GM21786 (cell line): ENCODE data around the gene ZNF77.
"Not testable (repeated sequence)": the region's sequence is repeated elsewhere in the genome, so short reads cannot be mapped to it uniquely, and the experiment has no call there.

Experiments
- ATAC-seq: cut with Tn5 transposase; IDR thresholded peaks from one replicate; pipeline ENCODE4 v1.9.1; 2021; ENCODE audit not compliant: unreplicated experiment

The ZNF77 gene

DNA sequence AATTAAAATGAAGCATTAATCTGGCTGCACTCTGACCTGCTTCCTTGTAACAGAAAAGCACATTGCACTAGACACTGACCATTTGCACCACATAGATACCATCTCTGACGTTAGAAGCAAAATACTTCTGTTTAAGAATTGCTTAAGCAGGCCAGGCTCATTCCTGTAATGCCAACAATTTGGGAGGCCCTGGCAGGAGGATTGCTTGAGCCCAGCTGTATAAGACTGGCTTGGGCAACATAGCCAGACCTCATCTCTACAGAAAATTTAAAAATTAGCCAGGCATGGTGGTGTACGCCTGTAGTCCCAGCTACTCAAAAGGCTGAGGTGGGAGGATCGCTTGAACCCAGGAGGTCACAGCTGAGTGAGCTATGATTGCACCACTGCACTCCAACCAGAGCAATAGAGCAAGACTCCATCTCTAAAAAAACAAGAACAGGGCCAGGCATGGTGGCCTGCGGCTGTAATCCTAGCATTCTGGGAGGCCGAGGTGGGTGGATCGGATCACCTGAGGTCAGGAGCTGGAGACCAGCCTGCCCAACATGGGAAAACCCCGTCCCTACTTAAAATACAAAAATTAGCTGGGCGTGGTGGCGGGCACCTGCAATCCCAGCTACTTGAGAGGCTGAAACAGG is 25.5 kb upstream of the ZNF77 start:
- no peak for ATAC-seq

- no peak for ATAC-seq
These were observed 24.3 kb upstream of the ZNF77 start for GRCh38 chr19:2969104-2969504.

- ATAC-seq = no peak
These were observed 23.2 kb upstream of the ZNF77 start for GRCh38 chr19:2967972-2968371.

DNA sequence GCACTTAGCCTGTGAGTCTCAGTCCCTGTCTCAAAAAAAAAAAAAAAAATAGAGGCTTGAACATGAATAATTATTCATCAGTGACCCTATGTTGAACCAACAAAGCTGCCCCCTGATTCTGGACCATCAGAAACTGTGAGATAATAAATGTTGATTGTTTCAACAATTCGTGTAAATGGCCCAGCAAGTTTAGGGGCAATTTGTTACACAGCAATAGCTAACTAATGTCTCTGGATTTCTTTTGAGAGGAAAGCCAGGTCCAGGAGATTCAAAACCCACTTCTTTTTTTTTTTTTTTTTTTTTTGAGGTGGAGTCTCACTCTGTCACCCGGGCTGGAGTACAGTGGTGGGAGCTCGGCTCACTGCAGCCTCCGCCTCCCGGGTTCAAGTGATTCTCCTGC is 20.1 kb upstream of the ZNF77 start:
- no peak for ATAC-seq

- not testable (repeated sequence) for ATAC-seq
These were observed 18.9 kb upstream of the ZNF77 start for GRCh38 chr19:2963631-2964030.

- ATAC-seq = no peak
These were observed 18.4 kb upstream of the ZNF77 start for GRCh38 chr19:2963122-2963521.

DNA sequence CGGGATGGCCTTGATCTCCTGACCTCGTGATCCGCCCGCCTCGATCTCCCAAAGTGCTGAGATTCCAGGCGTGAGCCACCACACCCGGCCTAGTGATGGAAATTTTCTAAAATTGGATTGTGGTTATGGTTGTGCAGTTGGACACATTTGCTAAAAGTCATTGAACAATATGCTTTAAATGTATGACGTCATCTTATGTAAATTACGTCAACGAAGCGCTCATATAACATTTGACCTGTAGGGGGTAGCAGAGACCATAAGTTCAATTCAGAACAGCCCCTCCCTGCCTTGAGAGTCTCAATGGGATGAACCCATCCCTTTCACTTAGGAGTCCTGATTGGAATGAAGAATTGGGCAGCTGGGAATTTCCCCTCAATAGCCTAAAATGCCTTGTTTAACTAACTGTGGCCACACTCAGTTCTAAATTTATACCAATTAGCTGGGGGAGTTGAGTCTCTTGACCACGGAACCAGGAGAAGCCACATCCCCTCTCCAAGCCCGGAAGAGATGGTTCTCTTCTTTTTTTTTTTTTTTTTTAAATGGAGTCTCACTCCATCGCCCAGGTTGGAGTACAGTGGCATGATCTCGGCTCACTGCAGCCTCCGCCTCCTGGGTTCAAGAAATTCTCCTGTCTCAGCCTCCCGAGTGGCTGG is 17.4 kb upstream of the ZNF77 start:
- no peak for ATAC-seq

- no peak for ATAC-seq
These were observed 15.3 kb upstream of the ZNF77 start for GRCh38 chr19:2960120-2960519.

- ATAC-seq = no peak
These were observed 12.4 kb upstream of the ZNF77 start for GRCh38 chr19:2957160-2957559.

GRCh38 chr19:2952953-2953481 is 8.2 kb upstream of the ZNF77 start:
- no peak for ATAC-seq

GRCh38 chr19:2950286-2951124 is 5.7 kb upstream of the ZNF77 start:
- ATAC-seq = peak; percentile 96

DNA sequence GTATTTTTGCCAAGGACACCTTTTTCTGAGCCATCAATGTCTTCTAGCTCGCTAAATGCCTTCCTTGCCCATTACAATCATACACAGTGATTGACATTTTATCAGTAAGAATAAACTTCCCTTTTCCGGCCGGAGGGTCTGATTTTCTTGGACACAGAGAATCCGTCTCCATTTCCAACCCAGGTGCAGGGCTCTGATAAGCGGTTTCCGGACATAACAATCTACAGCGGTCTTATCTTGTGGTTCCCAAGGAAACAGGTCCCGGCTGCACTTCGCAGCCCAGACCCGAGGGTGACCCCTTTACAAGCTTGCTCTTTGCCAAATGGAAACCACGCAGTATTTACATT is 5.1 kb upstream of the ZNF77 start:
- ATAC-seq = no peak

- no peak for ATAC-seq
These were observed 909 bp upstream of the ZNF77 start for GRCh38 chr19:2945575-2946184.

DNA sequence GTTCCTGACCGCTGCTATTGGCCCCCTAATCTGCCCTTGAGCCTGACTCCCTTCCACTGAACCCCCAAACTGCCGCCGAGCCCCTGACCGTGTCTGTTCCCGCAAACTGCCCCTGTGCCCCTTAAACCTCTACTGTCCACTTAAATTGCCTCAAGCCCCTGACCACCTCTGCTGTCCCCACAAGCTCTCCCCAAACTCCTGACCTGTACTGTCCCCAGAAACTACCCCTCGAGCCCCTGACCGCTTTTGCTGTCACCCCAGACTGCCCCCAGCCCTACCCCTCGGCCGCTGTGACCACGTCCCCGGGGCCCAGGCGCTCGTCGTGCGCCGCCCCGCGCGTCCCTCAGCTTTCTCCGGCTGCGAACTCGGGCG is 382 bp downstream of the ZNF77 start:
- peak; percentile 12 for ATAC-seq

- ATAC-seq = no peak
These were observed 1.7 kb downstream of the ZNF77 start for GRCh38 chr19:2942928-2943640.

DNA sequence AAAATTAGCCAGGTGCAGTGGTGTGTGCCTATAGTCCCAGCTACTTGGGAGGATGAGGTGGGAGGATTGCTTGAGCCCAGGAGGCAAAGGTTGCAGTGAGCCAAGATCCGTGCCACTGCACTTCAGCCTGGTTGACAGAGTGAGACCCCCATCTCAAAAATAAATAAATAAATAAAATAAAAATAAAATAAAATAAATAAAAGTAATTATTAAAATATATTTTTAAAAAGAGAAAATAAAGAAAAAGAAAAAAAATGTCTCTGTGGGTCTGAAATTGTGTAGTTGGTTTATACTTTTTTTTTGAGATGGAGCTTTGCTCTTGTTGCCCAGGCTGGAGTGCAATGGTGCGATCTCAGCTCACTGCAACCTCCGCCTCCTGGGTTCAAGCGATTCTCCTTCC is 8.9 kb downstream of the ZNF77 start:
- not testable (repeated sequence) for ATAC-seq

- no peak for ATAC-seq
These were observed 11.3 kb downstream of the ZNF77 start for GRCh38 chr19:2933490-2933910.

- no peak for ATAC-seq
These were observed 17.7 kb downstream of the ZNF77 start for GRCh38 chr19:2927032-2927430.

DNA sequence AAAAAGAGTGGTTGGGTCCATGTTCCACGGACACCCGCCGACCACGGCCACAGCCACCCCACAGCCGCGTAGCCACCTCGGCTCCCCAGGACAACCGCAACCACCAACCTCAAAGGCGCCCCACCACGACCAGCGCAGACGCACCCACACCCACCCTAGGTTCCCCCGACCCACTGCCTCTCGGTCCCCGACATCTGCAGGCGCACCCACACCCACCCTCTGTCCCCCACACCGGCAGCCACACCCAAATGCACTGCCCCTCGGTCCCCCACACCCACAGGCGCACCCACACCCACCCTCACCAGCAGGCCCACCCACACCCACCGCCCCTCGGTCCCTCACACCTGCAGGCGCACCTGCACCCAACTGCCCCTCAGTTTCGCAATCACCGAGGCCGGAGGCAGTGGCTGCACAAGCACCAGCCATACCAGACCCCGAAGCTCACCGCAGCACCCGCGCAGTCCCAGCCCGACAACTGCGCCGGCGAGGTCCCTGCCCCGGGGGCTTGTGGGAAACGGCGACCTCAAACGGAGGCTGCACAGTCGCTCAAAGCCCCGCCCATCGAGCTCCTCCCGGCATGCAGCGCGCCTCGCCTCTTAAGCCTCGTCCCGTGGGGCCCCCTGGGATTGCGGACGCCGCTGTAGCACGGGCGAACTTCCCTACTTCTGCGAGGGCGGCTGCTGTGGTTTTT is 18.3 kb downstream of the ZNF77 start:
- no peak for ATAC-seq

DNA sequence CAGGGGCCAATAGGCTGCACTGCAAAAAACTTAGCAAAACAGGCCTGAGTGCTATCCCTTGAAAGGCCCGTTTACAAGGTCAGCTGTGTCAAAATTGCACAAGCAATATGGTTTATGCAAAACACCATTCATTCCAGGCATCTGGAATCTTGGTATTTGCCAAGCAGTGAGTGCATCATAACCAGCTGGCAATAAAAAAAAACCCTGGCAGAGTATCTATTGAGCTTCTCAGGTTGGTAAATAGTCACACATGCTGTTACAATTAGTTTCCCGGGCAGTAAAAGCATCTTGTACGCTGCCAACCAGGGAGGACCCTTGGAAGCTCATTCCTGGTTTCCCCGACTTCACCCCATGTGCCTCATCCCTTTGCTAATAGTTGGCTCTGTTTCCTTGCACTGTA is 21.3 kb downstream of the ZNF77 start:
- no peak for ATAC-seq
